Left lobe of liver (tissue), 1 donor: ENCODE data around the gene FGF6. TPM values are rescaled to one million over a fixed set of nuclear protein-coding genes. Genes with fewer than 3 reads are reported as not detected.

ENCODE experiments used
- total RNA-seq: library from RNA; stranded (reverse); gene quantifications from one replicate; pipeline ENCODE4 v1.2.1, GENCODE V29; 2021
- donor health status: DM: no; HTN: yes; CAD: no.

Gene FGF6
- total RNA-seq, 1 donor from 2014 or later = not detected

Other genes starting within 250 kb of the FGF6 start
- gene CCND2, start 172.1 kb downstream of the FGF6 start, total RNA-seq = 3.5 TPM
- gene TIGAR, start 124.6 kb downstream of the FGF6 start, total RNA-seq = 3.0 TPM
- gene FGF23, start 66.1 kb downstream of the FGF6 start, total RNA-seq = 0.25 TPM
- 0.65 TPM for gene RAD51AP1, start 93.1 kb upstream of the FGF6 start, total RNA-seq
- 8.7 TPM for gene DYRK4, start 116.4 kb upstream of the FGF6 start, total RNA-seq
- gene AKAP3, start 203.2 kb upstream of the FGF6 start, total RNA-seq = 1.6 TPM
- 73.5 TPM for gene NDUFA9, start 203.3 kb upstream of the FGF6 start, total RNA-seq